H1 (cell line): ENCODE data around the gene SZT2. TPM values are rescaled to one million over a fixed set of nuclear protein-coding genes. Genes with fewer than 3 reads are reported as not detected.

Experiments
- CBX5 ChIP-seq: fragments of 300-800, 300-1000 bp; sonication (generic); IDR thresholded peaks from 2 replicates; pipeline ENCODE4 v1.7.1; 2016; ENCODE audit warnings: antibody characterized with exemption, low read length, low read depth
- CHD1 ChIP-seq: IDR thresholded peaks from 2 replicates; pipeline ENCODE4 v1.6.1; 2012; ENCODE audit warnings: low read depth, low read length, improper control_type of control experiment
- CHD7 ChIP-seq: fragments of 300-600 bp; sonication (generic); IDR thresholded peaks from 2 replicates; pipeline ENCODE4 v1.7.1; 2012; ENCODE audit warnings: low read length, moderate library complexity, mild to moderate bottlenecking, inconsistent platforms; ENCODE audit not compliant: insufficient replicate concordance
- CREB1 ChIP-seq: IDR thresholded peaks from 2 replicates; pipeline ENCODE4 v1.6.1; 2012; ENCODE audit warnings: inconsistent platforms
- MAFK ChIP-seq: IDR thresholded peaks from 2 replicates; pipeline ENCODE4 v1.6.1; 2012; ENCODE audit warnings: low read depth, mild to moderate bottlenecking, improper control_type of control experiment, low read length
- POLR2A ChIP-seq, 2 experiments: IDR thresholded peaks; 1 replicate in 1 of 2; 2 replicates in 1 of 2; pipeline ENCODE4 v1.6.1; 2011; ENCODE audit warnings: low read depth in 2 of 2, low read length in 2 of 2, mild to moderate bottlenecking in 2 of 2; ENCODE audit errors: control extremely low read depth in 1 of 2
- POLR2AphosphoS5 ChIP-seq: IDR thresholded peaks from 2 replicates; pipeline ENCODE4 v1.6.1; 2011; ENCODE audit warnings: low read depth, low read length
- RBBP5 ChIP-seq: IDR thresholded peaks from 2 replicates; pipeline ENCODE4 v1.7.1; 2012; ENCODE audit warnings: low read depth, mild to moderate bottlenecking, inconsistent platforms, low read length, moderate library complexity, borderline replicate concordance
- SP1 ChIP-seq: IDR thresholded peaks from 2 replicates; pipeline ENCODE4 v1.6.1; 2011; ENCODE audit warnings: low read depth, low read length
- SP4 ChIP-seq: IDR thresholded peaks from 2 replicates; pipeline ENCODE4 v1.6.1; 2012; ENCODE audit warnings: low read length, inconsistent platforms
- TEAD4 ChIP-seq: IDR thresholded peaks from 2 replicates; pipeline ENCODE4 v1.6.1; 2012; ENCODE audit warnings: low read depth, low read length, inconsistent platforms, mixed read lengths
- polyA plus RNA-seq, 7 experiments: library from polyadenylated mRNA; depleted of rRNA in 3 of 7; stranded (reverse) in 5 of 7; unstranded in 2 of 7; fragments of >200 nt in 5 of 7; fragments of 200-250 nt in 2 of 7; gene quantifications; 1 replicate in 5 of 7; 2 replicates in 1 of 7; 4 replicates in 1 of 7; pipeline versions ENCODE4 v1.2.1 to v1.2.3, GENCODE V29; 2011 to 2013; ENCODE audit warnings: missing spikeins in 2 of 7, mixed read lengths in 2 of 7
- total RNA-seq: library from RNA; stranded (reverse); fragmentation: NEBNext Ultra II Directional; extraction: Animal tissue kit (Norgen Biotek cat#: 25700); gene quantifications from 2 replicates; pipeline ENCODE4 v1.2.1, GENCODE V29; 2021

SZT2 gene
- total and polyA plus RNA-seq, 2 of the 8 experiments (the other 6 are each of a cell fraction or from before 2014, with no cell fraction given): 4.7 to 12.9 TPM

GRCh38 chr1:43358746-43359693, 30.7 kb upstream of the SZT2 start, which contains the start of gene CDC20 (continued):
- TF ChIP-seq TEAD4 (no peak), RBBP5 (no peak), CHD7 (no peak), CREB1 (peak; percentile 43; the same call in 1 of the 2 replicates), MAFK (no peak), POLR2A (IDR thresholded peaks at IDR 0.05; ENCODE audit: control extremely low read depth in 1 of 2, low read depth in 2 of 2, low read length in 2 of 2) (peak; percentile 93 to 95), CHD1 (no peak), CBX5 (no peak), SP1 (peak; percentile 84), SP4 (no peak), POLR2AphosphoS5 (peak; percentile 74; the same call in 1 of the 2 replicates)
